ENCODE measurements around the gene TMEM150C.

Gene TMEM150C

DNA sequence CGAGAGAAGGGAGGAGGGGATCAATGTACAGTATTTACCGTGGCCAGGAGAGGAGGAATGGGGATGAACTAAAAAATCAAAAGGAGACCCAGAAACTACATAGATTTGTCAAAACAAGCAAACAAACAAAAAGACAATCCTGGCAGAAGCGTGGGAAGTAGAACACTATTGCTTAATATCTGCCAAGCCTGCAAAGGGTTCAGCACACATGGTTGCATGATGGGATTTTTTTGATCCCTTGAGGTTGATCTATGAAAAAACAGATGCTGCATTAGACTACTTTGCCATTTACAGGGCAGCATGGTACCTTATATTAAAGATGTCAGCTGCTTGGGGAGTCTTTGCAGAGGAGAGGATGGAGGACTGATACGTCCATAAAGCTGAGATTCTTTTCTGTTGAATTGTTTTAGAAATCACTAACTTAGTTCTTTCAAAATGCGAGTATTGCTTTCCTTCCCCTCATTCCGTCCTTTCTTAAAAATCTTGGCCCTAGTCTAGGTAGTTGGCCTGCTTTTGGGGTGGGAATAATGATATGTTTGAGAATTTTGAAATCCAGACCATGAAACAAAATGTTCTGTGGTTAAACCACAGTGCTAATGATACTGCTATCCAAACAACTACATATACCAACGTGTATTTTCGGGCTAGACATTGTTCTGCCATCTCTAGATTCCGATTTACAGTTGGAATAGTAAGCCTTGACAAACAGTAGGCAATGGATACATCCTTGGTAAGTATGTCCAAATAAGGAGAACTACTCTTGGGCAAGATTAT is 39.6 kb upstream of the TMEM150C start:
- peak; percentile 6 for DNase-seq (ENCODE audit: low read depth)
- H3K4me3 ChIP-seq (ENCODE audit: low read depth, low read length) = no peak overlapping the region
- TF ChIP-seq POLR2A (IDR thresholded peaks at IDR 0.05; ENCODE audit: extremely low read depth, insufficient read length) = no peak
- TF ChIP-seq, protein P1, sequence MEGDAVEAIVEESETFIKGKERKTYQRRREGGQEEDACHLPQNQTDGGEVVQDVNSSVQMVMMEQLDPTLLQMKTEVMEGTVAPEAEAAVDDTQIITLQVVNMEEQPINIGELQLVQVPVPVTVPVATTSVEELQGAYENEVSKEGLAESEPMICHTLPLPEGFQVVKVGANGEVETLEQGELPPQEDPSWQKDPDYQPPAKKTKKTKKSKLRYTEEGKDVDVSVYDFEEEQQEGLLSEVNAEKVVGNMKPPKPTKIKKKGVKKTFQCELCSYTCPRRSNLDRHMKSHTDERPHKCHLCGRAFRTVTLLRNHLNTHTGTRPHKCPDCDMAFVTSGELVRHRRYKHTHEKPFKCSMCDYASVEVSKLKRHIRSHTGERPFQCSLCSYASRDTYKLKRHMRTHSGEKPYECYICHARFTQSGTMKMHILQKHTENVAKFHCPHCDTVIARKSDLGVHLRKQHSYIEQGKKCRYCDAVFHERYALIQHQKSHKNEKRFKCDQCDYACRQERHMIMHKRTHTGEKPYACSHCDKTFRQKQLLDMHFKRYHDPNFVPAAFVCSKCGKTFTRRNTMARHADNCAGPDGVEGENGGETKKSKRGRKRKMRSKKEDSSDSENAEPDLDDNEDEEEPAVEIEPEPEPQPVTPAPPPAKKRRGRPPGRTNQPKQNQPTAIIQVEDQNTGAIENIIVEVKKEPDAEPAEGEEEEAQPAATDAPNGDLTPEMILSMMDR (IDR thresholded peaks at IDR 0.05; ENCODE audit: low read depth, low read length) = no peak
- TF ChIP-seq, protein P2, sequence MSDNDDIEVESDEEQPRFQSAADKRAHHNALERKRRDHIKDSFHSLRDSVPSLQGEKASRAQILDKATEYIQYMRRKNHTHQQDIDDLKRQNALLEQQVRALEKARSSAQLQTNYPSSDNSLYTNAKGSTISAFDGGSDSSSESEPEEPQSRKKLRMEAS (IDR thresholded peaks at IDR 0.05; ENCODE audit: low read depth, low read length) = no peak
- TF ChIP-seq MYC (IDR thresholded peaks at IDR 0.05; ENCODE audit: low read depth, low read length) = no peak

DNA sequence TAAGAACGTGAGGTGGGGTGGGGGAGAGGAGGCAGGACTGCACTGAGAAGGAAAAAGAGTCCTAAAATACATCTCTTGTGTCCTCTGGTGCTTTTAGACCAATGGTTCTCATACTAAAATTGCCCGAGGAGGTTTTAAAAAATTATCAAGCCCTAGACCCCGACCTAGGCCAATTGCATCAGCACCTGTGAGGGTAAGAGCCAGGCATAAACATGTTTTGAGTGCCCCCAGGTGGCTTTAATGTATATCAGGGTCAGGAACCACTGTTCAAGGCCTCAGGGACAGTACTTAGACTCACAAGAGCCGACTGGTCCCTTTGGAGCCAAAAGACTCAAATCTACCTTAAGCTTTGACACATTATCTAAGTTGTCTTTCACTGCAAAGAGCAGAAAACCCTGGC is 37.5 kb upstream of the TMEM150C start:
- TF ChIP-seq, protein P2 (IDR thresholded peaks at IDR 0.05; ENCODE audit: low read depth, low read length) = no peak
- TF ChIP-seq POLR2A (IDR thresholded peaks at IDR 0.05; ENCODE audit: extremely low read depth, insufficient read length) (no peak), MYC (IDR thresholded peaks at IDR 0.05; ENCODE audit: low read depth, low read length) (no peak)
- TF ChIP-seq, protein P1 (IDR thresholded peaks at IDR 0.05; ENCODE audit: low read depth, low read length) = no peak
- H3K4me3 ChIP-seq (ENCODE audit: low read depth, low read length) = no peak overlapping the region
- DNase-seq (ENCODE audit: low read depth) = peak; percentile 16

DNA sequence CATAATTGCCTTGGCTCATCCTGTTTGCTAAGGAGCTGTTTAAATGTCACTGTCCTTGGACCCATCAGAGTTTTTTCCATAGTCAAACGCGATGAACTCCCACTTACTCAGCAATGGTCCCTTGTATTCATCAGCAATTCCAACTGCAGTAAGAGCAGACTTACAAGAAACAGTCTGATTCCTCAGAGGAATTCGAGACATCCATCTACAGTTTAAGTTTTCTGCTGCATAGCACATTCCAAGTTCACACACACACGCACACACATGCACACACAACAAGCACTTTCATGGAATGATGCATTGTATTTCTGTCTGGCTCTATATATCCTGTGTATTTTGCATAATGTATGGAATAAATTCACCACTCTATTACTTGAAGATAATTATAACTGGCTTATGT is 32.7 kb upstream of the TMEM150C start:
- TF ChIP-seq, protein P1 (IDR thresholded peaks at IDR 0.05; ENCODE audit: low read depth, low read length) = no peak
- TF ChIP-seq MYC (IDR thresholded peaks at IDR 0.05; ENCODE audit: low read depth, low read length) = no peak
- TF ChIP-seq, protein P2 (IDR thresholded peaks at IDR 0.05; ENCODE audit: low read depth, low read length) = no peak
- no peak for TF ChIP-seq POLR2A (IDR thresholded peaks at IDR 0.05; ENCODE audit: extremely low read depth, insufficient read length)
- no peak overlapping the region for H3K4me3 ChIP-seq (ENCODE audit: low read depth, low read length)
- DNase-seq (ENCODE audit: low read depth) = no peak

DNA sequence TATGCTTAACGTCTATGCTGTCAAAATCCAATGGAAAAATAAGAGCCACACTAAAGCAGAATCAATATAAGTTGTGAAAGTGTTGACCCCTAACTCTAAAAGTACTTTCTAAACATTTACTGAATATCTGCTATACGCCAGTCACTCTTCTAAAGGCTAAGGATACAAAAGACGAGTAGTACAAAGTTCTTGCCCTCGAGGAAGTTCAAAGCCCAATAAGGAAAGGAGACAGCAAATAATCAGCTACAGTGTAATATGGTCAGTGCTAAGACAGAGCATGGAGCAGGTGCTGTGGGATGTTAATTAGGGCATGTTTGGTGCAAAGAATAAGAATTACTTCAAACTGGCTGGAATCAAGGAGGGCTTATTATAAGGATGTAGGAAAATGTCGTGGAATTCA is 31.6 kb upstream of the TMEM150C start:
- DNase-seq (ENCODE audit: low read depth) = no peak
- TF ChIP-seq MYC (IDR thresholded peaks at IDR 0.05; ENCODE audit: low read depth, low read length) (no peak), POLR2A (IDR thresholded peaks at IDR 0.05; ENCODE audit: extremely low read depth, insufficient read length) (no peak)
- TF ChIP-seq, protein P1 (IDR thresholded peaks at IDR 0.05; ENCODE audit: low read depth, low read length) = no peak
- TF ChIP-seq, protein P2 (IDR thresholded peaks at IDR 0.05; ENCODE audit: low read depth, low read length) = no peak
- H3K4me3 ChIP-seq (ENCODE audit: low read depth, low read length) = no peak overlapping the region

DNA sequence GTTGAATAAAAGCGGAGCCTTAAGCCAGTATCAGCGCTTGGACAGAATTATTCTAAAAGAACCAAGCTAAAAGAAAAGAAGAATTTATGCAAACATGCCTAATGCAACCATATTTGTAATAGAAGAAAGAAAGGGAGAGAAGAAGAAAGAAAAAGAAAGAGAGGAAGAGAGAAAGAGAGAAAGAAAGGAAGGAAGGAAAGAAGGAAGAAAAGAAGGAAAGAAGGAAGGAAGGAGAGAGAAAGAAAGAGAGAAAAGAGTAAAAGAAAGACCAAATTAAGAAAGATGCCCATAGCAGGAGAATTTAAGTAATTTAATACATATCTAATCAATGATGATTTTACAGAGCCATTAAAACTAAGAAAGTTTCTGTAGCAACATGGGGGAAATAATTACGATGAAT is 30.9 kb upstream of the TMEM150C start:
- no peak overlapping the region for H3K4me3 ChIP-seq (ENCODE audit: low read depth, low read length)
- DNase-seq (ENCODE audit: low read depth) = no peak
- TF ChIP-seq, protein P1 (IDR thresholded peaks at IDR 0.05; ENCODE audit: low read depth, low read length) = no peak
- TF ChIP-seq MYC (IDR thresholded peaks at IDR 0.05; ENCODE audit: low read depth, low read length) (no peak), POLR2A (IDR thresholded peaks at IDR 0.05; ENCODE audit: extremely low read depth, insufficient read length) (no peak)
- TF ChIP-seq, protein P2 (IDR thresholded peaks at IDR 0.05; ENCODE audit: low read depth, low read length) = no peak

All from NB4 (cell line).